PC-9 (cell line): Measurements from ENCODE around the gene GMPPA. TPM values are rescaled to one million over a fixed set of nuclear protein-coding genes. Genes with fewer than 3 reads are reported as not detected.

Experiments used
- BruUV-seq: library from RNA; stranded (reverse); fragments of 400-500 nt; replicated peaks from 2 replicates; lab custom pipeline; 2021; lab: Mats Ljungman, UMichigan
- CTCF ChIA-PET: fragments of 300-600 bp; sonication (Branson Sonifier 250); formaldehyde crosslinking; loops from one replicate; lab custom pipeline; 2022; ENCODE audit warnings: antibody characterized with exemption; lab: Charles Lee
- POLR2A ChIA-PET: fragments of 300-600 bp; sonication (Branson Sonifier 250); formaldehyde crosslinking; loops from one replicate; lab custom pipeline; 2022; ENCODE audit warnings: antibody characterized with exemption; ENCODE audit not compliant: unreplicated experiment; lab: Charles Lee
- DNase-seq, 2 experiments: peaks; one replicate each; pipeline versions ENCODE4 v3.0.0 to v3.0.0-alpha.2; 2015 to 2022; ENCODE audit warnings: mixed read lengths in 1 of 2
- H2AFZ ChIP-seq: fragments of 200-600 bp; sonication (generic); 2 replicates; pipeline ENCODE4 v1.8.1; 2017; ENCODE audit warnings: antibody characterized with exemption
- H3F3A ChIP-seq: fragments of 200-600 bp; sonication (generic); 2 replicates; pipeline ENCODE4 v1.8.1; 2017; ENCODE audit warnings: antibody characterized with exemption, mild to moderate bottlenecking, low read depth; ENCODE audit not compliant: insufficient read depth
- H3K27ac ChIP-seq: fragments of 200-600 bp; sonication (generic); 2 replicates; pipeline ENCODE4 v1.6.1; 2016; ENCODE audit warnings: mixed run types
- H3K27me3 ChIP-seq: fragments of 200-600 bp; sonication (generic); 2 replicates; pipeline ENCODE4 v1.6.1; 2016; ENCODE audit warnings: low read depth, mixed run types; ENCODE audit not compliant: insufficient read depth
- H3K36me3 ChIP-seq: fragments of 200-600 bp; sonication (generic); 2 replicates; pipeline ENCODE4 v1.6.1; 2016; ENCODE audit warnings: low read depth, mixed run types
- H3K4me1 ChIP-seq: fragments of 200-600 bp; sonication (generic); replicated peaks from 2 replicates; pipeline ENCODE4 v1.6.1; 2016; ENCODE audit warnings: mixed run types; ENCODE audit not compliant: insufficient read depth
- H3K4me2 ChIP-seq: fragments of 200-600 bp; sonication (generic); 2 replicates; pipeline ENCODE4 v1.6.1; 2017; ENCODE audit warnings: mixed run types
- H3K4me3 ChIP-seq: fragments of 200-600 bp; sonication (generic); 2 replicates; pipeline ENCODE4 v1.6.1; 2016; ENCODE audit warnings: mixed run types
- H3K79me2 ChIP-seq: fragments of 200-600 bp; sonication (generic); 2 replicates; pipeline ENCODE4 v1.6.1; 2017; ENCODE audit warnings: low read depth, mixed run types
- H3K9me2 ChIP-seq: fragments of 200-600 bp; sonication (generic); 2 replicates; pipeline ENCODE4 v1.8.1; 2017; ENCODE audit warnings: mild to moderate bottlenecking; ENCODE audit not compliant: insufficient read depth
- H3K9me3 ChIP-seq: fragments of 200-600 bp; sonication (generic); 2 replicates; pipeline ENCODE4 v1.8.1; 2016; ENCODE audit warnings: low read depth; ENCODE audit not compliant: insufficient read depth
- H4K20me1 ChIP-seq: fragments of 200-600 bp; sonication (generic); 2 replicates; pipeline ENCODE4 v1.8.1; 2017; ENCODE audit not compliant: insufficient read depth
- CTCF ChIP-seq: fragments of 200-600 bp; sonication (generic); conservative IDR thresholded peaks from 2 replicates; pipeline ENCODE4 v1.6.1; 2017; ENCODE audit warnings: mixed run types, antibody characterized with exemption, mild to moderate bottlenecking, moderate library complexity
- EZH2 ChIP-seq: fragments of 200-600 bp; sonication (generic); IDR thresholded peaks from 2 replicates; pipeline ENCODE4 v1.8.0; 2017; ENCODE audit warnings: antibody characterized with exemption, low read depth
- intact Hi-C: fragments of 100-400 bp; cut with micrococcal nuclease; formaldehyde crosslinking; loops from one replicate; pipeline ENCODE4 v1.10.0; 2022; ENCODE audit not compliant: unreplicated experiment
- total RNA-seq: library from RNA; stranded (reverse); gene quantifications from 2 replicates; pipeline ENCODE4 v1.2.3, GENCODE V29; 2021

The GMPPA gene
- total RNA-seq, 1 experiment from 2014 or later, result 57.2 TPM

GRCh38 chr2:219500135-219500534 is 1.4 kb downstream of the GMPPA start:
- Histone ChIP-seq H3F3A (peaks cover 4% of the 10 kb centered on the region; the same call in 1 of the 2 replicates), H2AFZ (no peak overlapping the region), H3K4me3 (peak overlapping the region; percentile 74; the same call in 1 of the 2 replicates), H3K79me2 (peaks cover 18% of the 10 kb centered on the region; the same call in 1 of the 2 replicates), H3K9me2 (no peaks in the 10 kb centered on the region), H3K9me3 (no peaks in the 10 kb centered on the region), H3K27ac (no peak overlapping the region), H3K4me1 (peaks cover 19% of the 10 kb centered on the region), H4K20me1 (no peaks in the 10 kb centered on the region), H3K27me3 (no peaks in the 10 kb centered on the region), H3K36me3 (no peaks in the 10 kb centered on the region; the same call in 1 of the 2 replicates), H3K4me2 (peak overlapping the region; percentile 94)
- no peak for DNase-seq
- intact Hi-C loops, result no loop called here
- no TSS peak for BruUV-seq
- POLR2A ChIA-PET, result no interaction called here
- CTCF ChIA-PET, result interaction anchor here (0.7 to 2.5 kb wide), 4 partner anchors 8 to 113 kb away, joined by 4 to 14 read pairs (median 6); partner anchors contain the start of gene DNPEP
- no peak for TF ChIP-seq EZH2
- peak; percentile 42; the same call in 1 of the 2 replicates for TF ChIP-seq CTCF

GRCh38 chr2:219501849-219502248 is 3.2 kb downstream of the GMPPA start:
- no TSS peak for BruUV-seq
- TF ChIP-seq EZH2 (no peak), CTCF (no peak)
- H3K36me3 ChIP-seq, result no peaks in the 10 kb centered on the region; the same call in 1 of the 2 replicates
- no peak overlapping the region for H3K4me2 ChIP-seq
- no peak overlapping the region for H3K27ac ChIP-seq
- no peak overlapping the region for H2AFZ ChIP-seq
- peaks cover 4% of the 10 kb centered on the region; the same call in 1 of the 2 replicates for H3F3A ChIP-seq
- H4K20me1 ChIP-seq, result no peaks in the 10 kb centered on the region
- ChIA-PET CTCF (no interaction called here), POLR2A (no interaction called here)
- H3K9me2 ChIP-seq, result no peaks in the 10 kb centered on the region
- no peak for DNase-seq
- no peaks in the 10 kb centered on the region for H3K27me3 ChIP-seq
- H3K9me3 ChIP-seq, result no peaks in the 10 kb centered on the region
- peaks cover 19% of the 10 kb centered on the region for H3K4me1 ChIP-seq
- H3K79me2 ChIP-seq, result peaks cover 18% of the 10 kb centered on the region; the same call in 1 of the 2 replicates
- intact Hi-C loops, result no loop called here
- no peak overlapping the region for H3K4me3 ChIP-seq

GRCh38 chr2:219502618-219503017 is 3.9 kb downstream of the GMPPA start:
- ChIA-PET CTCF (no interaction called here), POLR2A (no interaction called here)
- Histone ChIP-seq H3K4me1 (peaks cover 15% of the 10 kb centered on the region), H3K4me2 (no peak overlapping the region), H3K9me3 (no peaks in the 10 kb centered on the region), H3K79me2 (peaks cover 18% of the 10 kb centered on the region; the same call in 1 of the 2 replicates), H4K20me1 (no peaks in the 10 kb centered on the region), H3K27ac (no peak overlapping the region), H3K9me2 (no peaks in the 10 kb centered on the region), H3K27me3 (no peaks in the 10 kb centered on the region), H3K4me3 (no peak overlapping the region), H3K36me3 (no peaks in the 10 kb centered on the region; the same call in 1 of the 2 replicates), H3F3A (peaks cover 4% of the 10 kb centered on the region; the same call in 1 of the 2 replicates), H2AFZ (no peak overlapping the region)
- no peak for DNase-seq
- no peak for TF ChIP-seq CTCF
- no peak for TF ChIP-seq EZH2
- intact Hi-C loops, result no loop called here
- no TSS peak for BruUV-seq
